Ascending aorta (tissue), 2 donors: ENCODE results near the gene UBQLN1. TPM values are rescaled to one million over a fixed set of nuclear protein-coding genes. Genes with fewer than 3 reads are reported as not detected.
A peak's percentile ranks its signal among the peaks of the same experiment; 100 is the strongest.

Experiments used
- DNase-seq, 2 donors: peaks; one replicate each; pipeline ENCODE4 v3.0.0-alpha.2; 2019; ENCODE audit warnings: low spot score in 2 of 2
- H3K27ac ChIP-seq, 2 donors: fragments of 200-600 bp; sonication (generic); one replicate each; pipeline ENCODE4 v1.5.1; 2016 to 2017; ENCODE audit warnings: mild to moderate bottlenecking in 1 of 2
- H3K27me3 ChIP-seq: fragments of 200-600 bp; sonication (generic); one replicate; pipeline ENCODE4 v1.5.1; 2017
- H3K36me3 ChIP-seq, 2 donors: fragments of 200-600 bp; sonication (generic); one replicate each; pipeline ENCODE4 v1.5.1; 2016
- H3K4me1 ChIP-seq, 2 donors: fragments of 200-600 bp; sonication (generic); one replicate each; pipeline ENCODE4 v1.5.1; 2016 to 2017; ENCODE audit warnings: mild to moderate bottlenecking in 1 of 2
- H3K4me3 ChIP-seq, 2 donors: fragments of 200-600 bp; sonication (generic); one replicate each; pipeline ENCODE4 v1.5.1; 2016 to 2017; ENCODE audit warnings: mild to moderate bottlenecking in 1 of 2
- H3K9me3 ChIP-seq, 2 donors: fragments of 200-600 bp; sonication (generic); one replicate each; pipeline ENCODE4 v1.5.1; 2016
- intact Hi-C: fragments of 100-400 bp; cut with DNase I; formaldehyde crosslinking; loops from one replicate; pipeline ENCODE4 v1.15.1; 2023
- total RNA-seq: library from RNA; depleted of rRNA; stranded (reverse); fragments of >200 nt; gene quantifications from one replicate; pipeline ENCODE4 v1.1.0, GENCODE V29; 2016
- TF ChIP-seq, protein P1 (sequence below), 3 experiments: fragments of 200-600 bp in 2 of 3; fragments of 450-650 bp in 1 of 3; sonication (generic) in 2 of 3; IDR thresholded peaks; one replicate each; pipeline ENCODE4 v1.5.1; 2016 to 2019; ENCODE audit warnings: antibody characterized with exemption in 3 of 3, mild to moderate bottlenecking in 1 of 3, moderate library complexity in 1 of 3

UBQLN1 gene
- total RNA-seq, 1 donor from 2014 or later = 118 TPM

GRCh38 chr9:83625178-83625577 is 82.6 kb downstream of the UBQLN1 start:
- Histone ChIP-seq H3K9me3 (no peaks in the 10 kb centered on the region), H3K27ac (no peak overlapping the region), H3K4me1 (peaks cover 0 to 5% of the 10 kb centered on the region in 2 donors), H3K4me3 (no peak overlapping the region), H3K27me3 (no peaks in the 10 kb centered on the region), H3K36me3 (peaks cover 0 to 14% of the 10 kb centered on the region in 2 donors)
- TF ChIP-seq, protein P1, sequence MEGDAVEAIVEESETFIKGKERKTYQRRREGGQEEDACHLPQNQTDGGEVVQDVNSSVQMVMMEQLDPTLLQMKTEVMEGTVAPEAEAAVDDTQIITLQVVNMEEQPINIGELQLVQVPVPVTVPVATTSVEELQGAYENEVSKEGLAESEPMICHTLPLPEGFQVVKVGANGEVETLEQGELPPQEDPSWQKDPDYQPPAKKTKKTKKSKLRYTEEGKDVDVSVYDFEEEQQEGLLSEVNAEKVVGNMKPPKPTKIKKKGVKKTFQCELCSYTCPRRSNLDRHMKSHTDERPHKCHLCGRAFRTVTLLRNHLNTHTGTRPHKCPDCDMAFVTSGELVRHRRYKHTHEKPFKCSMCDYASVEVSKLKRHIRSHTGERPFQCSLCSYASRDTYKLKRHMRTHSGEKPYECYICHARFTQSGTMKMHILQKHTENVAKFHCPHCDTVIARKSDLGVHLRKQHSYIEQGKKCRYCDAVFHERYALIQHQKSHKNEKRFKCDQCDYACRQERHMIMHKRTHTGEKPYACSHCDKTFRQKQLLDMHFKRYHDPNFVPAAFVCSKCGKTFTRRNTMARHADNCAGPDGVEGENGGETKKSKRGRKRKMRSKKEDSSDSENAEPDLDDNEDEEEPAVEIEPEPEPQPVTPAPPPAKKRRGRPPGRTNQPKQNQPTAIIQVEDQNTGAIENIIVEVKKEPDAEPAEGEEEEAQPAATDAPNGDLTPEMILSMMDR (IDR thresholded peaks at IDR 0.05) = no peak
- intact Hi-C loops = no loop called here
- no peak for DNase-seq

DNA sequence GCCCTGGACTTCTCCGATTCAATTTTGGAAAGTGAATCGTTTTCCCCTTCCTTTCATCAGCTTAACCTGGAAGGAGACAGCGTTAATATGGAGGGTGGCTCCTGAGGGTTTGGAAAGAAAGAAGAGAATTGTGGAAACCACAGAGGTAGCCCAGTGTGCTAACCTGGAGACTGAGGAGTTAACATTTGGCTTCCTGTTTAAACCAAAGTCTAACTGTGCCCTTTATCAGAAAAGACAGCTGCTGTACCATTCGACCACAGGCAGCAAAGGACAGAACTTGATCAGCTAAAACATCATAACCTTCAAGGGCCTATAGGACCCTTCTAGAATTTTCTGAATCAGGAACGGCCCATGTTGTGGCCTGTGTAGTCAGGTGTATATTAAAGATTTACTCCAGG is 84.1 kb downstream of the UBQLN1 start:
- no peaks in the 10 kb centered on the region for H3K9me3 ChIP-seq
- DNase-seq = no peak
- H3K27ac ChIP-seq = peak overlapping the region; percentile 85 to 86
- H3K4me1 ChIP-seq = peaks cover 0 to 5% of the 10 kb centered on the region in 2 donors
- peaks cover 0 to 5% of the 10 kb centered on the region in 2 donors for H3K36me3 ChIP-seq
- TF ChIP-seq, protein P1 (IDR thresholded peaks at IDR 0.05) = no peak
- H3K4me3 ChIP-seq = peak overlapping the region; percentile 67 to 84
- intact Hi-C loops = loop anchor here (2.0 to 5.0 kb wide), 2 partner anchors 85 to 1604 kb away; no protein-coding TSS in a partner anchor
- H3K27me3 ChIP-seq = no peaks in the 10 kb centered on the region

DNA sequence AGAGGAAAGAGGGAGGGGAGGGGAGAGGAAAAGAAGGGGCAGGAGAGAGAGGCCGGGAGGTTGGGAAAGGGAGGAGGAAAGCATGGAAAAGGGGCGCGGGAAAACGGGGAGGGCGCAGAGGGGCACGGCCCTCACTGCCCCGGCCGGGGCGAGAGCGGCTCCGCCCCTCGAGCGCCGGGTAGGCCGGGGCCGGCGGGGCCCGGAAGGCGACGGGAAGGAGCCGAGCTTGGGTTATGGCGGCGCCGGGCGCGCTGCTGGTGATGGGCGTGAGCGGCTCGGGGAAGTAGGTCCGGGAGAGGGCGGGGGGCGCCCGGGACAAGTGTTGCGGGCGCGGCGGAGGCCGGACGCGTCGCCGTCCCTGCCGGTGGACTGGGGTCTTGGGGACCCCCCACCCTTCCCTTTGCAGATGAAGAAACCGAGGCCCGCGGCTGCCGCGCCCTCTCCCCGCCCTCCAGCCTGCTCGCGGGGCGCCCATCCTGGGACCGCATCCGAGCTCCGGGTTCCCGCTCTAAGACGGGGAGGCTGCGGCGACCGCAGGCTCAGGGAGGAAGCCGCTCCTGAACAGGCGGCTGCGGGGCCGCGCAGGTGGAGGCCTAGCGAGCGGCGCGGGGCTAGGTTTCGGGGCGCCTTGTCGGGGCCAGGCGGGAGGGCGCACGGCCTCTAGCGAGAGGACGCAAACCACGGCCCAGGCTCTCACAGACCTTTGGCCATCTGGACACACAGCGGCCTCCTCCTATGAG is 84.6 kb downstream of the UBQLN1 start, which contains the start of gene IDNK:
TSS of gene IDNK (plus strand) at position 205 of the 740 bp plus-strand sequence. CDS start at position 234, 29 bp downstream.
- Histone ChIP-seq H3K4me3 (peak within 1 kb of the TSS; percentile 67 to 84), H3K27me3 (no peaks in the 10 kb centered on the region), H3K36me3 (peaks cover 0 to 3% of the 10 kb centered on the region in 2 donors), H3K27ac (peak within 1 kb of the TSS; percentile 85 to 86), H3K4me1 (peaks cover 0 to 5% of the 10 kb centered on the region in 2 donors), H3K9me3 (no peaks in the 10 kb centered on the region)
- intact Hi-C loops = loop anchor here (2.0 to 5.0 kb wide), 2 partner anchors 86 to 1604 kb away; no protein-coding TSS in a partner anchor
- TF ChIP-seq, protein P1 (IDR thresholded peaks at IDR 0.05) = no peak
- DNase-seq = peak in 1 of 2 donors; percentile 80

GRCh38 chr9:83622433-83622938 is 85.3 kb downstream of the UBQLN1 start:
- DNase-seq = no peak
- H3K27ac ChIP-seq = peak overlapping the region; percentile 85 to 86
- TF ChIP-seq, protein P1 (IDR thresholded peaks at IDR 0.05) = no peak
- no peaks in the 10 kb centered on the region for H3K27me3 ChIP-seq
- H3K36me3 ChIP-seq = no peaks in the 10 kb centered on the region
- peaks cover 0 to 5% of the 10 kb centered on the region in 2 donors for H3K4me1 ChIP-seq
- H3K9me3 ChIP-seq = no peaks in the 10 kb centered on the region
- H3K4me3 ChIP-seq = peak overlapping the region; percentile 67 to 84
- intact Hi-C loops = loop anchor here (2.0 to 5.0 kb wide), 2 partner anchors 86 to 1605 kb away; no protein-coding TSS in a partner anchor

- Histone ChIP-seq H3K27ac (no peak overlapping the region), H3K9me3 (no peaks in the 10 kb centered on the region), H3K27me3 (no peaks in the 10 kb centered on the region), H3K4me1 (peaks cover 0 to 5% of the 10 kb centered on the region in 2 donors), H3K4me3 (no peak overlapping the region), H3K36me3 (no peaks in the 10 kb centered on the region)
- intact Hi-C loops = loop anchor here (2.0 to 5.0 kb wide), 2 partner anchors 290 to 1606 kb away; no protein-coding TSS in a partner anchor
- DNase-seq = no peak
- TF ChIP-seq, protein P1 (IDR thresholded peaks at IDR 0.05) = peak; percentile 10 to 68 (median 66)
Measured at GRCh38 chr9:83620841-83621636, 86.7 kb downstream of the UBQLN1 start.
